ENCODE measurements around the gene RFC1. TPM values are rescaled to one million over a fixed set of nuclear protein-coding genes. Genes with fewer than 3 reads are reported as not detected.
"Not testable (repeated sequence)": the region's sequence is repeated elsewhere in the genome, so short reads cannot be mapped to it uniquely, and the experiment has no call there.

RFC1 gene
- total and polyA plus RNA-seq, 4 donors: 13.3 to 45.2 (median 30.8) TPM

DNA sequence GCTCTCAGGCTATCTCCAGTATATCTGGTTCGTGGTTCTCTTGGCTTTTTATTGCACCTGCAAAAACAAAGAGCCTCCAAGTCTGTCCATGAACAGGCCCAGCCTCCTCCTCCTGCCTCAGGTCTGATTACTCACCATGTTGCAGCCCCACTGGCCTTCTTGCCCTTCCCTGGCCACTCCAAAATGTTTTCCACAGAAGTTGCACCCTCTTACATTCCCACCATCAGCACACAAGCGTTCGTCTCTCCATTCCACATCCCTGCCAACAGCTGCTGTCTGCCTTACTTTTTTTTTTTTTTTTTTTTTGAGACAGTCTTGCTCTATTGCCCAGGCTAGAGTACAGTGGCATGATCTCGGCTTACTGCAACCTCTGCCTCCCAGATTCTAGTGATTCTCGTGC lies 86.7 kb downstream of the RFC1 start:
- 94% methylated on average over 5 of the region's 5 CpGs for WGBS
- H3K9ac ChIP-seq (ENCODE audit: low read depth in 1 of 2, low read length in 2 of 2): no peak overlapping the region
- no peaks in the 10 kb centered on the region for H3K27me3 ChIP-seq (ENCODE audit: control insufficient read depth in 4 of 4, insufficient read depth in 4 of 4, low read length in 3 of 4)
- TF ChIP-seq, protein P1, sequence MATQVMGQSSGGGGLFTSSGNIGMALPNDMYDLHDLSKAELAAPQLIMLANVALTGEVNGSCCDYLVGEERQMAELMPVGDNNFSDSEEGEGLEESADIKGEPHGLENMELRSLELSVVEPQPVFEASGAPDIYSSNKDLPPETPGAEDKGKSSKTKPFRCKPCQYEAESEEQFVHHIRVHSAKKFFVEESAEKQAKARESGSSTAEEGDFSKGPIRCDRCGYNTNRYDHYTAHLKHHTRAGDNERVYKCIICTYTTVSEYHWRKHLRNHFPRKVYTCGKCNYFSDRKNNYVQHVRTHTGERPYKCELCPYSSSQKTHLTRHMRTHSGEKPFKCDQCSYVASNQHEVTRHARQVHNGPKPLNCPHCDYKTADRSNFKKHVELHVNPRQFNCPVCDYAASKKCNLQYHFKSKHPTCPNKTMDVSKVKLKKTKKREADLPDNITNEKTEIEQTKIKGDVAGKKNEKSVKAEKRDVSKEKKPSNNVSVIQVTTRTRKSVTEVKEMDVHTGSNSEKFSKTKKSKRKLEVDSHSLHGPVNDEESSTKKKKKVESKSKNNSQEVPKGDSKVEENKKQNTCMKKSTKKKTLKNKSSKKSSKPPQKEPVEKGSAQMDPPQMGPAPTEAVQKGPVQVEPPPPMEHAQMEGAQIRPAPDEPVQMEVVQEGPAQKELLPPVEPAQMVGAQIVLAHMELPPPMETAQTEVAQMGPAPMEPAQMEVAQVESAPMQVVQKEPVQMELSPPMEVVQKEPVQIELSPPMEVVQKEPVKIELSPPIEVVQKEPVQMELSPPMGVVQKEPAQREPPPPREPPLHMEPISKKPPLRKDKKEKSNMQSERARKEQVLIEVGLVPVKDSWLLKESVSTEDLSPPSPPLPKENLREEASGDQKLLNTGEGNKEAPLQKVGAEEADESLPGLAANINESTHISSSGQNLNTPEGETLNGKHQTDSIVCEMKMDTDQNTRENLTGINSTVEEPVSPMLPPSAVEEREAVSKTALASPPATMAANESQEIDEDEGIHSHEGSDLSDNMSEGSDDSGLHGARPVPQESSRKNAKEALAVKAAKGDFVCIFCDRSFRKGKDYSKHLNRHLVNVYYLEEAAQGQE (IDR thresholded peaks at IDR 0.05): no peak
- TF ChIP-seq HNF4G (IDR thresholded peaks at IDR 0.05) (no peak), SP1 (IDR thresholded peaks at IDR 0.05) (no peak), NR2F2 (IDR thresholded peaks at IDR 0.05) (no peak), FOXA1 (IDR thresholded peaks at IDR 0.05) (no peak), GABPA (IDR thresholded peaks at IDR 0.05 in 1 of 2, conservative IDR thresholded peaks at IDR 0.05 in 1 of 2) (no peak), TAF1 (conservative IDR thresholded peaks at IDR 0.05) (no peak), YY1 (IDR thresholded peaks at IDR 0.05) (no peak), RAD21 (IDR thresholded peaks at IDR 0.05) (no peak), FOXA2 (IDR thresholded peaks at IDR 0.05) (no peak)
- TF ChIP-seq, protein P2, sequence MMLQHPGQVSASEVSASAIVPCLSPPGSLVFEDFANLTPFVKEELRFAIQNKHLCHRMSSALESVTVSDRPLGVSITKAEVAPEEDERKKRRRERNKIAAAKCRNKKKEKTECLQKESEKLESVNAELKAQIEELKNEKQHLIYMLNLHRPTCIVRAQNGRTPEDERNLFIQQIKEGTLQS (IDR thresholded peaks at IDR 0.05): no peak
- TF ChIP-seq, protein P3, sequence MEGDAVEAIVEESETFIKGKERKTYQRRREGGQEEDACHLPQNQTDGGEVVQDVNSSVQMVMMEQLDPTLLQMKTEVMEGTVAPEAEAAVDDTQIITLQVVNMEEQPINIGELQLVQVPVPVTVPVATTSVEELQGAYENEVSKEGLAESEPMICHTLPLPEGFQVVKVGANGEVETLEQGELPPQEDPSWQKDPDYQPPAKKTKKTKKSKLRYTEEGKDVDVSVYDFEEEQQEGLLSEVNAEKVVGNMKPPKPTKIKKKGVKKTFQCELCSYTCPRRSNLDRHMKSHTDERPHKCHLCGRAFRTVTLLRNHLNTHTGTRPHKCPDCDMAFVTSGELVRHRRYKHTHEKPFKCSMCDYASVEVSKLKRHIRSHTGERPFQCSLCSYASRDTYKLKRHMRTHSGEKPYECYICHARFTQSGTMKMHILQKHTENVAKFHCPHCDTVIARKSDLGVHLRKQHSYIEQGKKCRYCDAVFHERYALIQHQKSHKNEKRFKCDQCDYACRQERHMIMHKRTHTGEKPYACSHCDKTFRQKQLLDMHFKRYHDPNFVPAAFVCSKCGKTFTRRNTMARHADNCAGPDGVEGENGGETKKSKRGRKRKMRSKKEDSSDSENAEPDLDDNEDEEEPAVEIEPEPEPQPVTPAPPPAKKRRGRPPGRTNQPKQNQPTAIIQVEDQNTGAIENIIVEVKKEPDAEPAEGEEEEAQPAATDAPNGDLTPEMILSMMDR (IDR thresholded peaks at IDR 0.05; ENCODE audit: low read depth, low read length, missing input control): no peak
- TF ChIP-seq, protein P4, sequence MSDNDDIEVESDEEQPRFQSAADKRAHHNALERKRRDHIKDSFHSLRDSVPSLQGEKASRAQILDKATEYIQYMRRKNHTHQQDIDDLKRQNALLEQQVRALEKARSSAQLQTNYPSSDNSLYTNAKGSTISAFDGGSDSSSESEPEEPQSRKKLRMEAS (IDR thresholded peaks at IDR 0.05): no peak
- H3K4me3 ChIP-seq (ENCODE audit: low read depth in 1 of 3, low read length in 3 of 3): no peak overlapping the region
- no peaks in the 10 kb centered on the region for H3K9me3 ChIP-seq (ENCODE audit: control insufficient read depth in 4 of 4, low read length in 3 of 4)
- no peaks in the 10 kb centered on the region for H3K4me1 ChIP-seq (ENCODE audit: control insufficient read depth in 4 of 4, insufficient read depth in 4 of 4, low read length in 3 of 4)
- no peak overlapping the region for H3K27ac ChIP-seq (ENCODE audit: low read depth in 1 of 2, low read length in 2 of 2)
- no peak for DNase-seq (ENCODE audit: low spot score)
- peaks cover 3 to 21% (median 11%) of the 10 kb centered on the region in 4 donors for H3K36me3 ChIP-seq (ENCODE audit: control insufficient read depth in 4 of 4, insufficient read depth in 3 of 4, low read depth in 1 of 4, low read length in 3 of 4)

DNA sequence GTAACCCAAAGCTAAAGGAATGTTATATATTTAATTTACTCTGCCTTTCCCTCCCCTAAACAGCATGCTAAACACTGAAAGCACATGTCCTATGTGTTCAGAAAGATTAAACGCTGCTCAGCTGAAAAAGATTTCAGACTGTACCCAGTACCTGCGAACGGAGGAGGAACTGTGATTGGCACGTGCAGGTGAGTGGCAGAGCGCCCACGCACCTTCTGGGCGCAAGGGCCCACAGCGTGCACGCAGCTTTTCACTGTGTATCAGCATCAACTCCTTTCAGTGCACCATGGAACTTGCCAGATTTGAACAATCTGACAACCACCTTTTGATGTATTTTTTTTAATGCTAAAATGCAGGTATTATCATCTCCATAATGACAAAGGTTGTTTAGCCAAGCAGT lies 87.7 kb downstream of the RFC1 start:
- peaks cover 4 to 24% (median 15%) of the 10 kb centered on the region in 4 donors for H3K36me3 ChIP-seq (ENCODE audit: control insufficient read depth in 4 of 4, insufficient read depth in 3 of 4, low read depth in 1 of 4, low read length in 3 of 4)
- 97% methylated on average over 9 of the region's 9 CpGs for WGBS
- no peak for DNase-seq (ENCODE audit: low spot score)
- no peak overlapping the region for H3K4me3 ChIP-seq (ENCODE audit: low read depth in 1 of 3, low read length in 3 of 3)
- H3K9me3 ChIP-seq (ENCODE audit: control insufficient read depth in 4 of 4, low read length in 3 of 4): no peaks in the 10 kb centered on the region
- H3K4me1 ChIP-seq (ENCODE audit: control insufficient read depth in 4 of 4, insufficient read depth in 4 of 4, low read length in 3 of 4): no peaks in the 10 kb centered on the region
- H3K9ac ChIP-seq (ENCODE audit: low read depth in 1 of 2, low read length in 2 of 2): no peak overlapping the region
- H3K27me3 ChIP-seq (ENCODE audit: control insufficient read depth in 4 of 4, insufficient read depth in 4 of 4, low read length in 3 of 4): no peaks in the 10 kb centered on the region
- H3K27ac ChIP-seq (ENCODE audit: low read depth in 1 of 2, low read length in 2 of 2): no peak overlapping the region
- TF ChIP-seq, protein P2 (IDR thresholded peaks at IDR 0.05): no peak
- TF ChIP-seq FOXA1 (IDR thresholded peaks at IDR 0.05): no peak

DNA sequence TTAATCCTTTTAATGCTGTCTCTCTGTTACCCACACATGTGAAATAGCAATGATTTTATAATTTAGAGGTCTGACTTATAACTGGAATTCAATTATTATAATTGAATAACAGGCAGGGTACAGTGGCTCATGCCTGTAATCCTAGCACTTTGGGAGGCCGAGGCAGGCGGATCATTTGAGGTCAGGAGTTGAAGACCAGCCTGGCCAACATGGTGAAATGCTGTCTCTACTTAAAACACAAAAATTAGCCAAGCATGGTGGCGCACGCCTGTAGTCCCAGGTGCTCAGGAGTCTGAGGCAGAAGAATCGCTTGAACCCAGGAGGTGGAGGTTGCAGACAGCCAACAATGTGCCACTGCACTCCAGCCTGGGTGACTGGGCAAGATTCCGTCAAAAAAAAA lies 88.5 kb downstream of the RFC1 start:
- not testable (repeated sequence) for H3K9ac ChIP-seq (ENCODE audit: low read depth in 1 of 2, low read length in 2 of 2); H3K27ac ChIP-seq (ENCODE audit: low read depth in 1 of 2, low read length in 2 of 2); H3K4me3 ChIP-seq (ENCODE audit: low read depth in 1 of 3, low read length in 3 of 3); H3K27me3 ChIP-seq (ENCODE audit: control insufficient read depth in 4 of 4, insufficient read depth in 4 of 4, low read length in 3 of 4); DNase-seq (ENCODE audit: low spot score); H3K4me1 ChIP-seq (ENCODE audit: control insufficient read depth in 4 of 4, insufficient read depth in 4 of 4, low read length in 3 of 4); H3K9me3 ChIP-seq (ENCODE audit: control insufficient read depth in 4 of 4, low read length in 3 of 4)
- peaks cover 10 to 31% (median 20%) of the 10 kb centered on the region in 4 donors for H3K36me3 ChIP-seq (ENCODE audit: control insufficient read depth in 4 of 4, insufficient read depth in 3 of 4, low read depth in 1 of 4, low read length in 3 of 4)
- WGBS: 88% methylated on average over 6 of the region's 6 CpGs

Measured in liver (tissue), 9 donors.